Spleen (tissue), 7 donors: ENCODE results near the gene SLC44A4.

Experiments used
- CTCF ChIP-seq, 11 experiments: fragments of 200-600 bp in 7 of 11; fragments of 450-650 bp in 4 of 11; sonication (generic) in 4 of 11; IDR thresholded peaks in 8 of 11; conservative IDR thresholded peaks in 3 of 11; 1 replicate in 7 of 11; 2 replicates in 4 of 11; pipeline versions ENCODE4 v1.4.0 to v1.8.0; 2016 to 2021; ENCODE audit warnings: antibody characterized with exemption in 11 of 11, inconsistent platforms in 4 of 11, mild to moderate bottlenecking in 1 of 11
- POLR2AphosphoS5 ChIP-seq, 3 donors: sonication (generic); formaldehyde crosslinking; IDR thresholded peaks; one replicate each; pipeline ENCODE4 v1.5.1; 2017; ENCODE audit warnings: antibody characterized with exemption in 3 of 3
- donor health status: DM: no; HTN: no; CAD: no; lungs with moderate emphysema.
- donor health status: DM: no; HTN: no; CAD: no.
- donor health status: DM: no; HTN: no; CAD: no.

- TF ChIP-seq CTCF (IDR thresholded peaks at IDR 0.05 in 8 of 11, conservative IDR thresholded peaks at IDR 0.05 in 3 of 11) (no peak), POLR2AphosphoS5 (IDR thresholded peaks at IDR 0.05) (peak in 1 of 3 donors; percentile 33)
Measured at GRCh38 chr6:31927242-31927862, 48.6 kb upstream of the SLC44A4 start, which contains the start of gene C2.
